Fibroblast of lung (primary cell): ENCODE results near the gene ZNRF3. TPM values are rescaled to one million over a fixed set of nuclear protein-coding genes. Genes with fewer than 3 reads are reported as not detected.

Source experiments
- DNase-seq, 2 donors: peaks; one replicate each; pipeline versions ENCODE4 v3.0.0 to v3.0.0-alpha.2; 2010; ENCODE audit warnings: low read depth in 2 of 2
- H2AFZ ChIP-seq: 2 replicates; pipeline ENCODE4 v1.5.1; 2012; ENCODE audit warnings: low read length, control low read depth, inconsistent platforms
- H3K27ac ChIP-seq: 2 replicates; pipeline ENCODE4 v1.5.1; 2011; ENCODE audit warnings: low read length, control low read depth; ENCODE audit not compliant: insufficient read depth
- H3K27me3 ChIP-seq: 2 replicates; pipeline ENCODE4 v1.5.1; 2011; ENCODE audit warnings: mild to moderate bottlenecking, low read length; ENCODE audit not compliant: control insufficient read depth, insufficient read depth
- H3K36me3 ChIP-seq: 2 replicates; pipeline ENCODE4 v1.5.1; 2011; ENCODE audit warnings: low read length; ENCODE audit not compliant: control insufficient read depth, insufficient read depth
- H3K4me1 ChIP-seq: 2 replicates; pipeline ENCODE4 v1.5.1; 2011; ENCODE audit warnings: low read length; ENCODE audit not compliant: control insufficient read depth, insufficient read depth; ENCODE audit errors: extremely low read depth
- H3K4me2 ChIP-seq: 2 replicates; pipeline ENCODE4 v1.5.1; 2011; ENCODE audit warnings: low read length, control low read depth; ENCODE audit not compliant: insufficient read depth; ENCODE audit errors: extremely low read depth
- H3K4me3 ChIP-seq, 4 experiments: fragments of 200-600 bp in 1 of 4; sonication (generic) in 1 of 4; replicated peaks in 1 of 4; 2 replicates each; pipeline ENCODE4 v1.5.1; 2011 to 2016; ENCODE audit warnings: low read length in 4 of 4, low read depth in 3 of 4, mild to moderate bottlenecking in 3 of 4, control low read depth in 2 of 4, inconsistent platforms in 1 of 4, mixed read lengths in 1 of 4; ENCODE audit not compliant: insufficient read depth in 1 of 4; ENCODE audit errors: control extremely low read depth in 1 of 4
- H3K79me2 ChIP-seq: 2 replicates; pipeline ENCODE4 v1.5.1; 2012; ENCODE audit warnings: mild to moderate bottlenecking, low read length, inconsistent platforms; ENCODE audit not compliant: control insufficient read depth, insufficient read depth
- H3K9ac ChIP-seq: 2 replicates; pipeline ENCODE4 v1.5.1; 2011; ENCODE audit warnings: mild to moderate bottlenecking, low read length, control low read depth; ENCODE audit not compliant: insufficient read depth
- H3K9me3 ChIP-seq: 2 replicates; pipeline ENCODE4 v1.5.1; 2012; ENCODE audit warnings: low read depth, low read length; ENCODE audit not compliant: control insufficient read depth, insufficient read depth
- H4K20me1 ChIP-seq: 2 replicates; pipeline ENCODE4 v1.5.1; 2011; ENCODE audit warnings: low read length; ENCODE audit not compliant: control insufficient read depth, insufficient read depth; ENCODE audit errors: extremely low read depth
- EZH2 ChIP-seq: IDR thresholded peaks from 2 replicates; pipeline ENCODE4 v1.5.1; 2012; ENCODE audit warnings: low read length, control low read depth, mild to moderate bottlenecking; ENCODE audit errors: missing control alignments
- polyA plus RNA-seq, 2 donors: library from polyadenylated mRNA; depleted of rRNA in 1 of 2; stranded (reverse) in 1 of 2; unstranded in 1 of 2; fragments of >200 nt; gene quantifications; 2 replicates each; pipeline ENCODE4 v1.2.1, GENCODE V29; 2011 to 2012; ENCODE audit warnings: missing spikeins in 1 of 2
- total RNA-seq: library from RNA; depleted of rRNA; stranded (reverse); fragments of >200 nt; gene quantifications from 2 replicates; pipeline ENCODE4 v1.2.1, GENCODE V29; 2014
- TF ChIP-seq, protein P1 (sequence below), 2 donors: IDR thresholded peaks in 1 of 2; conservative IDR thresholded peaks in 1 of 2; 1 replicate in 1 of 2; 2 replicates in 1 of 2; pipeline ENCODE4 v1.5.1; 2011 to 2012; ENCODE audit warnings: low read length in 2 of 2, control low read depth in 1 of 2, inconsistent platforms in 1 of 2, low read depth in 1 of 2, mild to moderate bottlenecking in 1 of 2

ZNRF3 gene
- total and polyA plus RNA-seq, 2 donors (not counting 1 experiment from before 2014, with no cell fraction given) = 1.1 to 2.6 TPM

GRCh38 chr22:29098296-29098695 is 214.9 kb downstream of the ZNRF3 start:
- no peaks in the 10 kb centered on the region for H3K9me3 ChIP-seq
- DNase-seq = no peak
- no peak overlapping the region for H2AFZ ChIP-seq

GRCh38 chr22:29102300-29102699 is 218.9 kb downstream of the ZNRF3 start:
- Histone ChIP-seq H2AFZ (no peak overlapping the region), H3K9me3 (no peaks in the 10 kb centered on the region), H3K4me3 (no peak overlapping the region), H4K20me1 (no peaks in the 10 kb centered on the region), H3K36me3 (no peaks in the 10 kb centered on the region), H3K27ac (no peak overlapping the region), H3K9ac (no peak overlapping the region), H3K4me1 (no peaks in the 10 kb centered on the region), H3K27me3 (no peaks in the 10 kb centered on the region), H3K79me2 (no peaks in the 10 kb centered on the region), H3K4me2 (no peak overlapping the region)
- TF ChIP-seq EZH2 = no peak
- TF ChIP-seq, protein P1, sequence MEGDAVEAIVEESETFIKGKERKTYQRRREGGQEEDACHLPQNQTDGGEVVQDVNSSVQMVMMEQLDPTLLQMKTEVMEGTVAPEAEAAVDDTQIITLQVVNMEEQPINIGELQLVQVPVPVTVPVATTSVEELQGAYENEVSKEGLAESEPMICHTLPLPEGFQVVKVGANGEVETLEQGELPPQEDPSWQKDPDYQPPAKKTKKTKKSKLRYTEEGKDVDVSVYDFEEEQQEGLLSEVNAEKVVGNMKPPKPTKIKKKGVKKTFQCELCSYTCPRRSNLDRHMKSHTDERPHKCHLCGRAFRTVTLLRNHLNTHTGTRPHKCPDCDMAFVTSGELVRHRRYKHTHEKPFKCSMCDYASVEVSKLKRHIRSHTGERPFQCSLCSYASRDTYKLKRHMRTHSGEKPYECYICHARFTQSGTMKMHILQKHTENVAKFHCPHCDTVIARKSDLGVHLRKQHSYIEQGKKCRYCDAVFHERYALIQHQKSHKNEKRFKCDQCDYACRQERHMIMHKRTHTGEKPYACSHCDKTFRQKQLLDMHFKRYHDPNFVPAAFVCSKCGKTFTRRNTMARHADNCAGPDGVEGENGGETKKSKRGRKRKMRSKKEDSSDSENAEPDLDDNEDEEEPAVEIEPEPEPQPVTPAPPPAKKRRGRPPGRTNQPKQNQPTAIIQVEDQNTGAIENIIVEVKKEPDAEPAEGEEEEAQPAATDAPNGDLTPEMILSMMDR (conservative IDR thresholded peaks at IDR 0.05 in 1 of 2, IDR thresholded peaks at IDR 0.05 in 1 of 2; ENCODE audit: low read depth in 1 of 2, low read length in 2 of 2) = no peak
- DNase-seq = no peak

More at GRCh38 chr22:29098296-29098695, 214.9 kb downstream of the ZNRF3 start:
- H3K9ac ChIP-seq = no peak overlapping the region
- H3K4me1 ChIP-seq = peaks cover 3% of the 10 kb centered on the region
- no peaks in the 10 kb centered on the region for H3K27me3 ChIP-seq
- TF ChIP-seq, protein P1 (conservative IDR thresholded peaks at IDR 0.05 in 1 of 2, IDR thresholded peaks at IDR 0.05 in 1 of 2; ENCODE audit: low read depth in 1 of 2, low read length in 2 of 2) = no peak
- TF ChIP-seq EZH2 = no peak
- no peak overlapping the region for H3K27ac ChIP-seq
- no peaks in the 10 kb centered on the region for H3K36me3 ChIP-seq
- no peaks in the 10 kb centered on the region for H4K20me1 ChIP-seq
- H3K4me3 ChIP-seq = no peak overlapping the region
- no peak overlapping the region for H3K4me2 ChIP-seq
- H3K79me2 ChIP-seq = no peaks in the 10 kb centered on the region

GRCh38 chr22:29103121-29103520 is 219.7 kb downstream of the ZNRF3 start:
- Histone ChIP-seq H3K4me2 (no peak overlapping the region), H3K27me3 (no peaks in the 10 kb centered on the region), H3K4me3 (no peak overlapping the region), H3K36me3 (no peaks in the 10 kb centered on the region), H3K9me3 (no peaks in the 10 kb centered on the region), H4K20me1 (no peaks in the 10 kb centered on the region), H3K79me2 (no peaks in the 10 kb centered on the region), H2AFZ (no peak overlapping the region), H3K27ac (no peak overlapping the region), H3K4me1 (no peaks in the 10 kb centered on the region), H3K9ac (no peak overlapping the region)
- TF ChIP-seq EZH2 = no peak
- TF ChIP-seq, protein P1 (conservative IDR thresholded peaks at IDR 0.05 in 1 of 2, IDR thresholded peaks at IDR 0.05 in 1 of 2; ENCODE audit: low read depth in 1 of 2, low read length in 2 of 2) = no peak
- DNase-seq = no peak
